ENCODE data around the gene EFCAB8.

Gene EFCAB8

GRCh38 chr20:33008336-33009213, 149.9 kb downstream of the EFCAB8 start:
- no peaks in the 10 kb centered on the region for H3K27me3 ChIP-seq (ENCODE audit: insufficient read depth, low read length, poor library complexity)
- H4K20me1 ChIP-seq (ENCODE audit: insufficient read depth, low read length), result no peaks in the 10 kb centered on the region
- no peak overlapping the region for H2AFZ ChIP-seq (ENCODE audit: low read depth, low read length)
- no peak for DNase-seq
- no peak overlapping the region for H3K4me3 ChIP-seq (ENCODE audit: low read depth in 1 of 2, low read length in 2 of 2)
- ATAC-seq (ENCODE audit: insufficient read depth, low read depth), result no peak
- no peak for TF ChIP-seq CTCF (IDR thresholded peaks at IDR 0.05; ENCODE audit: borderline replicate concordance, extremely low read depth, low read length, poor library complexity, severe bottlenecking)
- TF ChIP-seq EZH2 (IDR thresholded peaks at IDR 0.05; ENCODE audit: borderline replicate concordance, low read depth, low read length, severe bottlenecking), result no peak
- no peak overlapping the region for H3K27ac ChIP-seq (ENCODE audit: low read length)
- no peaks in the 10 kb centered on the region for H3K4me1 ChIP-seq (ENCODE audit: insufficient read depth, low read length)
- no peak overlapping the region for H3K9ac ChIP-seq (ENCODE audit: low read depth, low read length)
- no peaks in the 10 kb centered on the region for H3K9me3 ChIP-seq (ENCODE audit: insufficient read depth, low read length, severe bottlenecking)
- no peak overlapping the region for H3K4me2 ChIP-seq (ENCODE audit: insufficient read depth, low read length)
- no peaks in the 10 kb centered on the region for H3K36me3 ChIP-seq (ENCODE audit: insufficient read depth, low read length)
- H3K79me2 ChIP-seq (ENCODE audit: insufficient read depth, low read length), result no peaks in the 10 kb centered on the region

GRCh38 chr20:33009214-33010132, 150.8 kb downstream of the EFCAB8 start:
- Histone ChIP-seq H3K4me2 (ENCODE audit: insufficient read depth, low read length) (no peak overlapping the region), H3K27me3 (ENCODE audit: insufficient read depth, low read length, poor library complexity) (no peaks in the 10 kb centered on the region), H2AFZ (ENCODE audit: low read depth, low read length) (no peak overlapping the region), H3K36me3 (ENCODE audit: insufficient read depth, low read length) (no peaks in the 10 kb centered on the region), H3K9ac (ENCODE audit: low read depth, low read length) (no peak overlapping the region), H3K4me3 (ENCODE audit: low read depth in 1 of 2, low read length in 2 of 2) (no peak overlapping the region), H4K20me1 (ENCODE audit: insufficient read depth, low read length) (no peaks in the 10 kb centered on the region), H3K79me2 (ENCODE audit: insufficient read depth, low read length) (no peaks in the 10 kb centered on the region), H3K4me1 (ENCODE audit: insufficient read depth, low read length) (no peaks in the 10 kb centered on the region), H3K9me3 (ENCODE audit: insufficient read depth, low read length, severe bottlenecking) (no peaks in the 10 kb centered on the region), H3K27ac (ENCODE audit: low read length) (no peak overlapping the region)
- ATAC-seq (ENCODE audit: insufficient read depth, low read depth) (no peak), DNase-seq (no peak)
- TF ChIP-seq CTCF (IDR thresholded peaks at IDR 0.05; ENCODE audit: borderline replicate concordance, extremely low read depth, low read length, poor library complexity, severe bottlenecking), result no peak
- TF ChIP-seq EZH2 (IDR thresholded peaks at IDR 0.05; ENCODE audit: borderline replicate concordance, low read depth, low read length, severe bottlenecking), result no peak

- H3K36me3 ChIP-seq (ENCODE audit: insufficient read depth, low read length), result no peaks in the 10 kb centered on the region
- H2AFZ ChIP-seq (ENCODE audit: low read depth, low read length), result no peak overlapping the region
- TF ChIP-seq EZH2 (IDR thresholded peaks at IDR 0.05; ENCODE audit: borderline replicate concordance, low read depth, low read length, severe bottlenecking) (no peak), CTCF (IDR thresholded peaks at IDR 0.05; ENCODE audit: borderline replicate concordance, extremely low read depth, low read length, poor library complexity, severe bottlenecking) (no peak)
- no peaks in the 10 kb centered on the region for H4K20me1 ChIP-seq (ENCODE audit: insufficient read depth, low read length)
- H3K79me2 ChIP-seq (ENCODE audit: insufficient read depth, low read length), result no peaks in the 10 kb centered on the region
- H3K4me1 ChIP-seq (ENCODE audit: insufficient read depth, low read length), result no peaks in the 10 kb centered on the region
- no peak overlapping the region for H3K4me2 ChIP-seq (ENCODE audit: insufficient read depth, low read length)
- DNase-seq (no peak), ATAC-seq (ENCODE audit: insufficient read depth, low read depth) (no peak)
- no peak overlapping the region for H3K27ac ChIP-seq (ENCODE audit: low read length)
- H3K4me3 ChIP-seq (ENCODE audit: low read depth in 1 of 2, low read length in 2 of 2), result no peak overlapping the region
- H3K9ac ChIP-seq (ENCODE audit: low read depth, low read length), result no peak overlapping the region
- H3K27me3 ChIP-seq (ENCODE audit: insufficient read depth, low read length, poor library complexity), result no peaks in the 10 kb centered on the region
- H3K9me3 ChIP-seq (ENCODE audit: insufficient read depth, low read length, severe bottlenecking), result no peaks in the 10 kb centered on the region
These were observed 151.4 kb downstream of the EFCAB8 start for GRCh38 chr20:33010133-33010504.

Data from DND-41 (cell line).